ENCODE measurements around the gene CLASP2.
"Not testable (repeated sequence)": the region's sequence is repeated elsewhere in the genome, so short reads cannot be mapped to it uniquely, and the experiment has no call there.

Gene CLASP2

GRCh38 chr3:33682770-33683169, 35.3 kb downstream of the CLASP2 start:
- no peak for DNase-seq

- no peak for DNase-seq
These were observed 36.4 kb downstream of the CLASP2 start for GRCh38 chr3:33681667-33682066.

GRCh38 chr3:33678073-33678472, 40.0 kb downstream of the CLASP2 start:
- no peak for DNase-seq

DNA sequence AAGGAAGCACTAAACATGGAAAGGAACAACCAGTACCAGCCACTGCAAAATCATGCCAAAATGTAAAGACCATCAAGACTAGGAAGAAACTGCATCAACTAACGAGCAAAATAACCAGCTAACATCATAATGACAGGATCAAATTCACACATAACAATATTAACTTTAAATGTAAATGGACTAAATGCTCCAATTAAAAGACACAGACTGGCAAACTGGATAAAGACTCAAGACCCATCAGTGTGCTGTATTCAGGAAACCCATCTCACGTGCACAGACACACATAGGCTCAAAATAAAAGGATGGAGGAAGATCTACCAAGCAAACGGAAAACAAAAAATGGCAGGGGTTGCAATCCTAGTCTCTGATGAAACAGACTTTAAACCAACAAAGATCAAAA, 44.6 kb downstream of the CLASP2 start:
- not testable (repeated sequence) for DNase-seq

GRCh38 chr3:33668618-33669017, 49.4 kb downstream of the CLASP2 start:
- DNase-seq = no peak

DNA sequence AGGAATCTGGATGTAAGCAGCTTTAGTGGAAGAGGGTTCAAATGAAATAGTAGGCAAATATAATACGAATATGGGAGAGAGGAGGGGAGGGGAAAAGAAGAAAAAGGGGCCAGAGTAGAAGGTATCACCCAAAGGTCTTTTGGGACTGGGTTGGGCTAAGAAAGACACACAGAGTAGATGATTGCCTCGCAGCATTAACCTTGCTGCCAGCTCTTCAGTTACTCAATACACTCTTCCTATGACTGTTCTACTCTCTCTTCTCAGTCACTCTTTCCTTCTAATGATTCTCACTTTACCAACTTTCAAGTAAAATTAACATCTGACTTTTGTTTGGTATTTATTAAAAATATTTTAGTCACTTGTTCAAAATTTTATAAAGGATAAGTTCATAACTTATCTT, 52.8 kb downstream of the CLASP2 start:
- no peak for DNase-seq

DNA sequence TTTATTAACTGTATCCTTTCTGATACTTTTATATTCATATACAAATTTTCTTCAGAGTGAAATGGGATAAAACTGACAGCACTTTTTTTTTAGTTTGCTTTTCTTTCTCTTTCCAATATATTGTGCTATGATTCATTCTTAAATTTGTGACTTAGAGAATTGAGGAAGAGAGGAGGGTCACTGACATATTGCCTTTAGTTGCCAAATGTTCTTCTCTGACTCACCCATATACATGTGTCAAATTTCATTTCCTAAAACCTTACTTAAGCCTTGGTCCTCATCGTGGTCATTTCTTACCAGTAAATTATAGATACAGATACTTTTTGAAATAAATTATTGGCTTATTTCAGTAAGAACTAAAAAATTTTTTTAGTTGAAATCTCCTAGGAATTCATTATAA, 53.9 kb downstream of the CLASP2 start:
- no peak for DNase-seq

DNA sequence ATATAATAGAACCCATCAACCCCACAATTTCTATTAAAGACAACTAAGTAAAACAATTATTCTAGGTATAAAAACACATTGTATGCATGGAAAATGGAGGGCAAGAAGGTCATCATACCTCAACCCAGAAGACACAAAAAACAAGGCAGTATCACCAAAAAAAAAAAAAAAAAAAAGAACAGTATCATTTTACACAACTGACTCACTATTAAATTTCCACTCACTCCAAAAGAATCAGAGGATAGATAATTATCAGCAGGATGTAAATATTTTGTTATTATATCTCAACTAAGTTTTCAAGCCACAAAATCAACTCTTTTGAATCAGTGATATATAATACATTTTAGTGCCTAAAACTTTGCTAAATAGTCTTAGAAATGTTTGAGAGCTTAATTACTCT, 55.0 kb downstream of the CLASP2 start:
- DNase-seq = no peak

DNA sequence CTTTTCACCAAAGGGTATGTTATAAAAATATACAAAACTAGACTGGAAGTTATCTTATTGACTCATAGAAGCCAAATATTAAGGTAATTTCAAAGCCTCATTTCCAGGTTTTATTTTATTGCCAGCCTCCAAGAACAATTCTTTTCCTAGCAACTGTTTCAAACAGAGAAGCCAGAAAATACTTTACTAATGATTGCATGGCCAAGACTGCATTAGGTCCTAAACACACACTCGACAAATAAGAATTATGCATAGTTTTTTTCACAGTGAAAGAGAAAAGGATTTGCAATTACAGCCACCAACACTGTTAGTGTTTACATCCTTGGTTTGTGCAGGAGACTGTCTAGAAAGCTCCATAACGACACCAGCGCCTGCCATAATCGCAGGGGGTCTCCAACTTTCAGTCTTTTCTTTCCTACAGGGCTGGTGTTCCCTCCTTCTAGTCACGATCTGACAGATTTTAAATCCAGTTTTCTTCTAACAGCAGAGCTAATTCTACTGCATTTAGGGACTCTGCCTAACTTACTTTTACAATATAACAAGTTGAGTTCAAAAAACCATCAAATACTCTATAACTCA, 58.1 kb downstream of the CLASP2 start:
- no peak for DNase-seq

DNA sequence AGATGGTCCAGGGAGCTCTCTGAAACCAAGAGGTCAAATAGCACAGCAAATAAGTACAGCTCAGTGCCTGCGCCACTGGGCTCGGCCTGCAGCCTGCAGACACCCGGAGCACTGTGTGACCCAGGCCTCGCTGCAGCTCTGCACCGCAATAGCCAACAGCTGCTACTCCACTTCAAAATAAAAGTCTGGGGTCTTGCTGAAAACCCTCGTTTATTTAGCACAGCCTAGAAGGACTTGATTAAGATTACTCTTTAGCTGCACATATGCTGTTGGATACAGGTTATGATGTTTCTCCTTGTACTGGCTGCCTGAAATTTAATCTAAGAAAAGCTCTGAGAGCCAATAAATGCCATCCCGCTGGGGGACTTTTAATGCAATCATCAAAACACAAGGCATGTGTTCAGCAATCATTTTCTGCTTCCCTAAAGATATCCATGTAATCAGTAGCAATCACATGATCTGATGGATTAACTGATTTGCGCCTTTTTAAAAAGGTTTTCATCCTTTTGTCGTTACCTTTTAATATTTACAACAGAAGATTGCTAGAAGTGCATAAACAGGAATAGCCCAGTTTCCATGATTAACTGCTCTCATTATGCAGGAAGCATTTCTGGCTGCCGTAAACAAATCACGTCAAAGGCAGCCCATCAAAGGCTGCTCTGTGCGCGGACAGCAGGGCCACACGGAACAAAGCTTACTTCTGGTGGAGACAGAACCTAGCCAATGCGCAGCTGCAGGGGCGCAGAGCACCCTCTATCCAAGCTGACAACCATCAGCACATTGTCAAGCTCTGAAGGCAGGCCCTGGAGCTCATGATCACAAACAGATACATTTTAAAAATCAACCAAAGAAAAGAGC, 58.8 kb downstream of the CLASP2 start:
- no peak for DNase-seq

GRCh38 chr3:33658621-33658990, 59.4 kb downstream of the CLASP2 start:
- DNase-seq = no peak

DNA sequence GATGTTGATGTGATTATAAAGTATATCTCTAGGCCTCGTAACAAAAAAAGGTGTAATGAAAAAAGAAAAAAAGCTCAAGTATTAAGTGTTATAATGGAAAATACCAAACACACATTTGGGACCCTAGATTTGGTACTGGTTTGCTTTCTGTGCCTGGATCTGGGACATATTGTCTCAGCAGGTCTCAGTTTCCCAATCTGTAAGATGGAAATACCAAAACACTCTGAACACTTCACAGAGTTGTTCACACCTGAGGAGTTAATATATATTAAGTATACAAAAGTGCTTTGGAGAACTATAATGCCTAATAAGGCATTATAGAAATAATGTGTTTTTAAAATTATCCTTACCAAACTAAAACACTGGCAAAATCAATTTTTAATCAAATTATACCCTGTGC, 60.0 kb downstream of the CLASP2 start:
- no peak for DNase-seq

GRCh38 chr3:33652736-33653135, 65.3 kb downstream of the CLASP2 start:
- no peak for DNase-seq

DNA sequence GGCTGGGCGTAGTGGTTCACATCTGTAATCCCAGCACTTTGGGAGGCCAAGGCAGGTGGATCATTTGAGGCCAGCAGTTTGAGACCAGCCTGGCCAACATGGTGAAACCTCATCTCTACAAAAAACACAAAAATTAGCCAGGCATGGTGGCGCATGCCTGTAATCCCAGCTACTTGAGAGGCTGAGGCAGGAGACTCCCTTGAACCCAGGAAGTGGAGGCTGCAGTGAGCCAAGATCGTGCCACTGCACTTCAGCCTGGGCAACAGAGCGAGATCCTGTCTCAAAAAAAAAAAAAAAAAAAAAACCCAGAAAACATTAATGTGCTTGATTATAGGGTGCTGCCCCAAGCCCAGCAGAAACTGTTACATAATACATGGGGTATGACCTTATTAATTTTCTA, 67.0 kb downstream of the CLASP2 start:
- not testable (repeated sequence) for DNase-seq

DNA sequence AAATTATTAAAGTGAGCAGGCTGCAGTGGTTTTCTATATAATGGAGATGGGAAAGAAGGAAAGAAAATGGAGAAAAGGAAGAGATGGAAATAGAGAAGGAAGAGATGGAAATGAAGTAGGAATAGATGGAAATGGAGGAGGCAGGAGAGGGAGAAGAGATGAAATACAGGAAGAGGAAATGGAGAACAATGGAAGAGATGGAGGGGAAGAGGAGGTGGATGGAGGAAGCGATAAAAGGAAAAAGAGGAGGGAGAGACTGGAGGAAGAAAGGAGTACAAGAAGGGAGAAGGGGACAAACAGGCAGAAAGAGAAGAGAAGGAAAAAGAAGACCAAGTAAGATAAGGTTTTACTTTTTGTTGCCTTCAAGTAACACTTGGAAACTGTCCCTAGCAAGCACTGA, 67.6 kb downstream of the CLASP2 start:
- DNase-seq = no peak

DNA sequence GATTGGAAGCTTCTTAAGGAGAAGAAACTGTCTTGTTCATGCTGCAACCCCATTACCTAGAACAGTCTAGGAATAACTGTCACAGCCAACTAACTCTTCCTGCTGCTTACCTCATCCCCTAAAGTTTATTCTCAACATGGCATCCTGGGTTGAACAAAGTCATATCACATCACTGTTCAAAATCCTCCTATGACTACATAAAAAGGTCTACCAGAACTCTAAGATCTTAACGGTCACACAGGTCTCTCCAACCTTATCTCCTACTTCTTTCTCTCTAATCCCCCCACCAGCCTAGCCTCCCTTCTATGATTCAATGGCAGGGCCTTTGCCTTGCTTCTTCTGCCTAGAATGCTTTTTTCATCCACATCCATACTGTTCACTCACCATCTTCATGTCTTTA, 69.3 kb downstream of the CLASP2 start:
- no peak for DNase-seq

- DNase-seq = no peak
These were observed 71.6 kb downstream of the CLASP2 start for GRCh38 chr3:33646406-33646805.

DNA sequence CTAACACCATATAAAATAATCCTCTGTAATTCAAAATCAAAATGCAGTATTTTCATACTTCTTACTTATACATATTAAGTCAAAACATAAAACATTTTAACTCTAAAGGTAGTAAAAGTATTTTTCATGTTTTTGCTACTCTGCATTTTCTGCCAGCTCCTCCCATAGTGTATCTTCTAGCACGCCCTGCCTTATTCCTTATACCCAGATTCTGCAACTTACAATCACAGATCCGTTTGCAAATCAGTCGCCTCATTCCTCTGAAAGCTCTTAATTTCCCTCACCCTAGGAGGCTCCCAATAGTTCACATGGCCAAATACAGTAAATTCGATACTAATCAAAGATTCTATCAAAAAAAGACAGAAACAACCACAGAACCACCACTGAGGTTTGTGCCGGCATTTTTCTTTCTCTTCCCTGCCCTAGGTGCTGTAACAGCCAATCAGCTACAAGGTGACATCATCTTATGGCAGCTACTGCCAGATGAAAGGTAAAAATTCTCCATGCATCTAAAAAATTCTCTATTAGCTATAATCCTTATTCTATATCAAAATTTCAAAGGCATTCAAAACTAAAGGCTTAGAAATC, 72.9 kb downstream of the CLASP2 start:
- DNase-seq = peak; percentile 48

- DNase-seq = no peak
These were observed 73.5 kb downstream of the CLASP2 start for GRCh38 chr3:33644582-33644981.

DNA sequence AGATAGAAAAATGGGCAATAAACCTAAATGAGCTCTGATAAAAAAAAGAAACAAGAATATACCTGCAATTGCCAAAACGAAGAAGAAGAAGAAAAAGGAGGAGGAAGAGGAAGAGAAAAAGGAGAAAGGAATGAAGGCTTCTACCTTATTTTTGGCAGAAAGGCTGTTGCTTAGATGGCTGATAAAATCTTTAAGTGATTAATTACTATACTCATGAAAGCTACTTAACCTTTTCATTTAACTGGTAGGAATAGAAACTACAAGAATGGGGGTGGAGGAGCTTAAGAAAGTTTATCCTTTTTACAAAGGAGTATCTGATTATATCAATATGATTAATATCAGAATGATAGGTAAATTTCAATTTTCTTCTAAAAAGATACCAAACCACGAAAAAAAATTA, 75.2 kb downstream of the CLASP2 start:
- DNase-seq = no peak

DNA sequence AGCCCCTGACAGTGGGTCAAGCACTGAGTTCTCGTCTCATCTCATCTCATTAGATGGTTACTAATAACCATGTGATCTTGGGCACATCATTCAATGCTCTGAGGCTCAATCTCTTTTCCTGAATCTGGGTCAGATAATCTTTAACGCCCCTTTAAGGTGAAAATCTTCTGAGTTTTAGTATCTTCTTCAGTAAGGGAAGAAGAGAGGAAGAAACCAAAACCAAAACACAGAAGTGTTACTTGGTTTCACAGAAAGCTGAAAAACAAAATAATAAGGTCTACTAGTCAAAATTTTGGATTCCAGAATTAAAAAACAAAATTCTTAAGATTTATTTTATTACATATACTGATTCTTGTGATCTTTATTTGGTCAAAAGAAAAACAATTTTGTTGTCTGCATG, 78.2 kb downstream of the CLASP2 start:
- no peak for DNase-seq

DNA sequence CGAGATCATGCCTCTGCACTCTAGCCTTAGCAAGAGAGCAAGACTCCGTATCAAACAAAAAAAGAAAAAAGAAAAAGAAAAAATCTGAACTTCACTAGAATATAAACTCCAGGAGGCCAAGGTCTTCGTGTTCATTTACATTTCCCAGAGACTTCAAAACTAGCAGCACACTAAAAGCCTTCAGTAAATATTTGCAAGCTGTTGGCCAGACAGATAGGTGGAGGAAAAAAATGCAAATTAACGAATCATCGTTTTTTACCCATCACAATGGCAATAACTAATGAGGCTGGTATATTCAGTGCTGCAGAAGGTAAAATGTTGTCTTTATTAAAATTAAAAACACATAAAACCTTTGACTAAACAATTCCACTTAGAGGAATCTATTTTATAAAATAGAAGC, 80.6 kb downstream of the CLASP2 start:
- DNase-seq = no peak

DNA sequence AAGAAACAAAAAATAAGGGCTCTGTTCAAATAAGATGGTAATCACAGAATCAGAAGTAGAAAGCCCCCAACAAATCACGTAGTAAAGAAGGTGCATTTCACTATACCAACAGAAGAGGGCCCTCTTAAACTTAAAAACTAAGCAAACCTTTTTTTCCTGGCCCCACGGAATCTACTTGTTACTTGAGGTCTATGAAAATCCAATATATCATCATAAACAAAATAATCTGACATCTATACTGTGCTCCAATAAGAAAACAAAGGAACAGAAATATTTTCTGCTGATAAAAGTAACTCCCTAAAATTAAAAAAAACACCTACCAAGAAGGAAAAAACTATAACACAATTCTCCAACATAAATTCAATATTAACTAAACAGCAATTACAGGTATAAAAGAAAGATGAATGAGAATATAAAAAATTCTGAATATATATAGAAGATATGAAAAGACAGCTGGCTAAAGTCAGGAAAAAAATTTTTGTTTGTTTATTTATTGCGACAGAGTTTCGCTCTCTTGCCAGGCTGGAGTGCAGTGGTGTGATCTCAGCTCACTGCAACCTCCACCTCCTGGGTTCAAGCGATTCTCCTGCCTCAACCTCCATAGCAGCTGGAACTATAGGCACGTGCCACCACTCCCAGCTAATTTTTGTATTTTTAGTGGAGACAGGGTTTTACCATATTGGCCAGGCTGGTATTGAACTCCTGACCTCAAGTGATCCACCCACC, 81.8 kb downstream of the CLASP2 start:
- DNase-seq = peak; percentile 37

DNA sequence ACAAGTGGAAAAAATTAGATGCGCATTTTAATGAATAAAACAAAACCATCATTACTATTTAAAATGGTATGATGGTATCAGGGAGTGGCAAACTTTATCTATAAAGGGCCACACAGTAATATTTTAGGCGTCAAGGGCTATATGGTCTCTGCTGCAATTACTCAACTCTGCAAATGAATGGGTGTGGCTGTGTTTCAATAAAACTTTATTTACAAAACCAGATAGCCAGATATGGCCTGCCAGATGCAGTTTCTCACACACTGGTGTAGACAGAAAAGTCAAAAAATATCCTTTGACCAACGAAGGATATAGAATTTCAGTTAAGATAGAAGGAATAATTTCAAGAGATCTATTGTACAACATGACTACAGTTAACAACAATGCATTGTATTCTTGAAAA, 83.8 kb downstream of the CLASP2 start:
- DNase-seq = no peak

All from CD4-positive, alpha-beta T cell treated with Interleukin-4 for 4 hours (primary cell).